SHP77 treated with DMSO at 0.1 percent for 48 hours (cell line): Measurements from ENCODE around the gene CDH4.

Experiments
- DNase-seq: peaks from one replicate; lab custom pipeline; 2025; lab: John Stamatoyannopoulos, UW

Gene CDH4

GRCh38 chr20:61631751-61632150 lies 379.7 kb downstream of the CDH4 start:
- no peak for DNase-seq

- no peak for DNase-seq
Observed at GRCh38 chr20:61633004-61633403, 380.9 kb downstream of the CDH4 start.

GRCh38 chr20:61634376-61635145 lies 382.5 kb downstream of the CDH4 start:
- DNase-seq: no peak

GRCh38 chr20:61635721-61636455 lies 383.8 kb downstream of the CDH4 start:
- no peak for DNase-seq

GRCh38 chr20:61636531-61637116 lies 384.6 kb downstream of the CDH4 start:
- DNase-seq: no peak

- no peak for DNase-seq
Observed at GRCh38 chr20:61638802-61639585, 386.9 kb downstream of the CDH4 start.

GRCh38 chr20:61640131-61640870 lies 388.2 kb downstream of the CDH4 start:
- no peak for DNase-seq

- DNase-seq: no peak
Observed at GRCh38 chr20:61640871-61641245, 388.8 kb downstream of the CDH4 start.

- no peak for DNase-seq
Observed at GRCh38 chr20:61643656-61644377, 391.8 kb downstream of the CDH4 start.

- DNase-seq: no peak
Observed at GRCh38 chr20:61644378-61645076, 392.5 kb downstream of the CDH4 start.

GRCh38 chr20:61645732-61646131 lies 393.7 kb downstream of the CDH4 start:
- no peak for DNase-seq

GRCh38 chr20:61646453-61646852 lies 394.4 kb downstream of the CDH4 start:
- no peak for DNase-seq

GRCh38 chr20:61646986-61647385 lies 394.9 kb downstream of the CDH4 start:
- no peak for DNase-seq

GRCh38 chr20:61647702-61648101 lies 395.6 kb downstream of the CDH4 start:
- no peak for DNase-seq

- DNase-seq: no peak
Observed at GRCh38 chr20:61649105-61649859, 397.2 kb downstream of the CDH4 start.

- no peak for DNase-seq
Observed at GRCh38 chr20:61649860-61650162, 397.8 kb downstream of the CDH4 start.

- DNase-seq: no peak
Observed at GRCh38 chr20:61650912-61651733, 399.1 kb downstream of the CDH4 start.

- DNase-seq: no peak
Observed at GRCh38 chr20:61652146-61652545, 400.1 kb downstream of the CDH4 start.

- DNase-seq: no peak
Observed at GRCh38 chr20:61654726-61655125, 402.7 kb downstream of the CDH4 start.
